Endothelial cell of umbilical vein (primary cell): Measurements from ENCODE around the gene SLC39A13. TPM values are rescaled to one million over a fixed set of nuclear protein-coding genes. Genes with fewer than 3 reads are reported as not detected.

ENCODE experiments used
- BruUV-seq: library from RNA; stranded (reverse); fragments of 400-500 nt; replicated peaks from 2 replicates; lab custom pipeline; 2021; lab: Mats Ljungman, UMichigan
- CTCF ChIA-PET: fragments of 300-600, 350-600 bp; sonication (Branson Sonifier 250); formaldehyde crosslinking; loops from one replicate; lab custom pipeline; 2021; ENCODE audit warnings: antibody characterized with exemption, inconsistent platforms; lab: Charles Lee
- POLR2A ChIA-PET: fragments of 300-600, 350-600 bp; sonication (Branson Sonifier 250); formaldehyde crosslinking; loops from one replicate; lab custom pipeline; 2021; ENCODE audit warnings: antibody characterized with exemption, inconsistent platforms; lab: Charles Lee
- DNase-seq: peaks from one replicate; pipeline ENCODE4 v3.0.0-alpha.2; 2011; ENCODE audit warnings: low read depth, low spot score
- FAIRE-seq: peaks from 2 replicates; lab custom pipeline; 2011; peaks lifted over from hg19 to GRCh38; lab: Jason Lieb, UNC
- H2AFZ ChIP-seq: 2 replicates; pipeline ENCODE4 v1.6.0; 2012; ENCODE audit warnings: low read depth, low read length, control low read depth, inconsistent platforms
- H3K27ac ChIP-seq: 2 replicates; pipeline ENCODE4 v1.5.1; 2011; ENCODE audit warnings: low read depth, mild to moderate bottlenecking, control low read depth, low read length, moderate library complexity; ENCODE audit not compliant: insufficient read depth
- H3K27me3 ChIP-seq, 2 experiments: 2 replicates each; pipeline versions ENCODE4 v1.6.0 to v1.6.1; 2011; ENCODE audit warnings: low read length in 2 of 2, mixed read lengths in 1 of 2; ENCODE audit not compliant: control insufficient read depth in 2 of 2, insufficient read depth in 2 of 2
- H3K36me3 ChIP-seq, 2 experiments: 2 replicates in 1 of 2; 3 replicates in 1 of 2; pipeline ENCODE4 v1.5.1; 2011; ENCODE audit warnings: low read length in 2 of 2, mild to moderate bottlenecking in 1 of 2, moderate library complexity in 1 of 2; ENCODE audit not compliant: control insufficient read depth in 2 of 2, insufficient read depth in 2 of 2; ENCODE audit errors: extremely low read depth in 1 of 2
- H3K4me1 ChIP-seq: 3 replicates; pipeline ENCODE4 v1.5.1; 2011; ENCODE audit warnings: mild to moderate bottlenecking, low read length; ENCODE audit not compliant: control insufficient read depth, insufficient read depth; ENCODE audit errors: extremely low read depth
- H3K4me2 ChIP-seq: 2 replicates; pipeline ENCODE4 v1.6.1; 2011; ENCODE audit warnings: low read length, control low read depth, mixed read lengths; ENCODE audit not compliant: insufficient read depth
- H3K4me3 ChIP-seq, 3 experiments: fragments of 200-600 bp in 1 of 3; sonication (generic), shearing (Covaris generic) in 1 of 3; replicated peaks in 1 of 3; 2 replicates each; pipeline ENCODE4 v1.5.1; 2011 to 2016; ENCODE audit warnings: control low read depth in 3 of 3, low read length in 3 of 3, mild to moderate bottlenecking in 2 of 3, inconsistent platforms in 1 of 3, low read depth in 1 of 3, moderate library complexity in 1 of 3; ENCODE audit not compliant: insufficient read depth in 1 of 3
- H3K79me2 ChIP-seq: 2 replicates; pipeline ENCODE4 v1.6.0; 2012; ENCODE audit warnings: low read length, inconsistent platforms; ENCODE audit not compliant: control insufficient read depth, insufficient read depth
- H3K9ac ChIP-seq: replicated peaks from 2 replicates; pipeline ENCODE3; 2011; ENCODE audit warnings: low read length, control low read depth; ENCODE audit not compliant: insufficient read depth; ENCODE audit errors: extremely low read depth
- H3K9me1 ChIP-seq: replicated peaks from 3 replicates; pipeline ENCODE4 v1.6.0; 2011; ENCODE audit warnings: mild to moderate bottlenecking, low read length; ENCODE audit not compliant: control insufficient read depth, insufficient read depth; ENCODE audit errors: extremely low read depth
- H3K9me3 ChIP-seq: replicated peaks from 2 replicates; pipeline ENCODE4 v1.5.1; 2012; ENCODE audit warnings: low read length, inconsistent platforms; ENCODE audit not compliant: control insufficient read depth, insufficient read depth
- H4K20me1 ChIP-seq: replicated peaks from 2 replicates; pipeline ENCODE3; 2011; ENCODE audit warnings: mild to moderate bottlenecking, low read length; ENCODE audit not compliant: control insufficient read depth, insufficient read depth; ENCODE audit errors: extremely low read depth
- CTCF ChIP-seq, 2 donors: IDR thresholded peaks; 1 replicate in 1 of 2; 2 replicates in 1 of 2; pipeline ENCODE4 v1.5.1; 2011; ENCODE audit warnings: low read length in 2 of 2, mild to moderate bottlenecking in 2 of 2, moderate library complexity in 2 of 2, control low read depth in 1 of 2, inconsistent platforms in 1 of 2, low read depth in 1 of 2; ENCODE audit not compliant: insufficient read depth in 1 of 2; ENCODE audit errors: extremely low read depth in 1 of 2
- EZH2 ChIP-seq: IDR thresholded peaks from 2 replicates; pipeline ENCODE4 v1.6.1; 2012; ENCODE audit warnings: borderline replicate concordance, low read depth, mild to moderate bottlenecking, moderate library complexity, low read length, inconsistent platforms; ENCODE audit not compliant: severe bottlenecking
- FOS ChIP-seq: IDR thresholded peaks from 2 replicates; pipeline ENCODE4 v1.6.1; 2011; ENCODE audit warnings: mild to moderate bottlenecking, low read length, moderate library complexity, borderline replicate concordance; ENCODE audit not compliant: insufficient read depth
- GATA2 ChIP-seq: IDR thresholded peaks from 2 replicates; pipeline ENCODE4 v1.7.0; 2011; ENCODE audit warnings: low read depth, mild to moderate bottlenecking, moderate library complexity, mixed read lengths, low read length; ENCODE audit not compliant: insufficient read length, insufficient read depth
- JUN ChIP-seq: IDR thresholded peaks from 2 replicates; pipeline ENCODE4 v1.6.1; 2011; ENCODE audit warnings: borderline replicate concordance, low read depth; ENCODE audit not compliant: insufficient read length, insufficient read depth
- MAX ChIP-seq: IDR thresholded peaks from 2 replicates; pipeline ENCODE4 v1.6.1; 2011; ENCODE audit not compliant: insufficient read depth, insufficient read length
- MYC ChIP-seq: IDR thresholded peaks from one replicate; pipeline ENCODE4 v1.6.1; 2011; ENCODE audit warnings: mild to moderate bottlenecking, low read depth, low read length
- POLR2A ChIP-seq: IDR thresholded peaks from 2 replicates; pipeline ENCODE4 v1.6.1; 2012; ENCODE audit warnings: low read depth, mild to moderate bottlenecking, control low read depth, low read length
- POLR2AphosphoS5 ChIP-seq: IDR thresholded peaks from 2 replicates; pipeline ENCODE4 v1.6.1; 2012; ENCODE audit warnings: low read depth, mild to moderate bottlenecking, control low read depth, low read length, moderate library complexity; ENCODE audit not compliant: insufficient read depth
- dilution Hi-C: fragments of 300-500 bp; cut with MboI; formaldehyde crosslinking; loops from one replicate; pipeline ENCODE4 v1.15.0; 2019; ENCODE audit warnings: low sequenced_read_pairs; ENCODE audit not compliant: extremely low pct_ligation_motif_present
- intact Hi-C: fragments of 100-400 bp; cut with micrococcal nuclease; formaldehyde crosslinking; loops from one replicate; pipeline ENCODE4 v1.10.0; 2022
- polyA plus RNA-seq, 4 experiments: library from polyadenylated mRNA; depleted of rRNA in 3 of 4; stranded (reverse) in 3 of 4; unstranded in 1 of 4; fragments of >200 nt; gene quantifications; 2 replicates each; pipeline versions ENCODE4 v1.2.1 to v1.2.3, GENCODE V29; 2011 to 2012; ENCODE audit warnings: missing spikeins in 1 of 4
- total RNA-seq: library from RNA; stranded (reverse); gene quantifications from 2 replicates; pipeline ENCODE4 v1.2.3, GENCODE V29; 2021

SLC39A13 gene
- total and polyA plus RNA-seq, 2 donors (not counting 3 experiments of a cell fraction or from before 2014, with no cell fraction given), result 91.9 to 94.3 TPM

GRCh38 chr11:47443028-47443700, 34.8 kb downstream of the SLC39A13 start:
- ChIA-PET POLR2A (no interaction called here), CTCF (interaction anchor here (0.5 to 2.3 kb wide), 6 partner anchors 12 to 524 kb away, joined by 3 to 13 read pairs (median 3); no protein-coding TSS in a partner anchor)
- no peak overlapping the region for H3K4me2 ChIP-seq
- FAIRE-seq (no peak), DNase-seq (no peak)
- intact Hi-C loops, result no loop called here
- H3K9me3 ChIP-seq, result no peaks in the 10 kb centered on the region
- H3K27me3 ChIP-seq, result no peaks in the 10 kb centered on the region
- BruUV-seq, result no TSS peak
- no peaks in the 10 kb centered on the region for H3K4me1 ChIP-seq
- H3K4me3 ChIP-seq, result no peak overlapping the region
- dilution Hi-C loops, result no loop called here
- H3K9ac ChIP-seq, result no peak overlapping the region
- H4K20me1 ChIP-seq, result no peaks in the 10 kb centered on the region
- H3K27ac ChIP-seq, result no peak overlapping the region
- no peaks in the 10 kb centered on the region for H3K79me2 ChIP-seq
- TF ChIP-seq GATA2 (no peak), POLR2A (no peak), JUN (no peak)
- no peaks in the 10 kb centered on the region for H3K9me1 ChIP-seq
- H2AFZ ChIP-seq, result no peak overlapping the region
- peaks cover 0 to 2% of the 10 kb centered on the region in 2 experiments for H3K36me3 ChIP-seq

GRCh38 chr11:47443817-47444216, 35.4 kb downstream of the SLC39A13 start:
- Histone ChIP-seq H3K4me2 (no peak overlapping the region), H4K20me1 (no peaks in the 10 kb centered on the region), H3K27ac (no peak overlapping the region), H3K9me1 (no peaks in the 10 kb centered on the region), H3K9ac (no peak overlapping the region), H2AFZ (no peak overlapping the region), H3K4me3 (no peak overlapping the region), H3K4me1 (no peaks in the 10 kb centered on the region), H3K36me3 (peaks cover 0 to 2% of the 10 kb centered on the region in 2 experiments), H3K27me3 (no peaks in the 10 kb centered on the region), H3K9me3 (no peaks in the 10 kb centered on the region), H3K79me2 (no peaks in the 10 kb centered on the region)
- DNase-seq, result no peak
- intact Hi-C loops (no loop called here), dilution Hi-C loops (no loop called here)
- BruUV-seq, result no TSS peak
- no peak for TF ChIP-seq POLR2AphosphoS5
- TF ChIP-seq POLR2A, result no peak
- no peak for TF ChIP-seq JUN
- TF ChIP-seq MYC, result no peak
- no peak for TF ChIP-seq EZH2
- TF ChIP-seq CTCF (IDR thresholded peaks at IDR 0.05; ENCODE audit: extremely low read depth in 1 of 2, insufficient read depth in 1 of 2, low read depth in 1 of 2, low read length in 2 of 2), result no peak
- no peak for TF ChIP-seq MAX
- TF ChIP-seq GATA2, result no peak
- TF ChIP-seq FOS, result no peak
- CTCF ChIA-PET, result interaction anchor here (0.5 to 2.3 kb wide), 5 partner anchors 11 to 525 kb away, joined by 3 to 13 read pairs (median 3); no protein-coding TSS in a partner anchor
- FAIRE-seq, result no peak
- POLR2A ChIA-PET, result interaction anchor here (0.7 kb wide), 1 partner anchor 11 kb away, joined by 9 read pairs; no protein-coding TSS in a partner anchor
